GM21786 (cell line): Measurements from ENCODE around the gene C16orf89.
"Not testable (repeated sequence)": the region's sequence is repeated elsewhere in the genome, so short reads cannot be mapped to it uniquely, and the experiment has no call there.

Experiments used
- ATAC-seq: cut with Tn5 transposase; IDR thresholded peaks from one replicate; pipeline ENCODE4 v1.9.1; 2021; ENCODE audit not compliant: unreplicated experiment

Gene C16orf89

GRCh38 chr16:5085716-5086115 is 20.0 kb upstream of the C16orf89 start:
- ATAC-seq: not testable (repeated sequence)

GRCh38 chr16:5084802-5085201 is 19.0 kb upstream of the C16orf89 start:
- ATAC-seq: not testable (repeated sequence)

GRCh38 chr16:5084099-5084731 is 18.5 kb upstream of the C16orf89 start:
- ATAC-seq: not testable (repeated sequence)

GRCh38 chr16:5083646-5084045 is 17.9 kb upstream of the C16orf89 start:
- not testable (repeated sequence) for ATAC-seq

- ATAC-seq: not testable (repeated sequence)
Observed at GRCh38 chr16:5080996-5081395, 15.2 kb upstream of the C16orf89 start.

- not testable (repeated sequence) for ATAC-seq
Observed at GRCh38 chr16:5080461-5080860, 14.7 kb upstream of the C16orf89 start.

GRCh38 chr16:5078626-5079025 is 12.9 kb upstream of the C16orf89 start:
- no peak for ATAC-seq

GRCh38 chr16:5077304-5077703 is 11.5 kb upstream of the C16orf89 start:
- no peak for ATAC-seq

GRCh38 chr16:5075637-5076036 is 9.9 kb upstream of the C16orf89 start:
- no peak for ATAC-seq

- ATAC-seq: not testable (repeated sequence)
Observed at GRCh38 chr16:5073771-5074170, 8.0 kb upstream of the C16orf89 start.

GRCh38 chr16:5073279-5073629 is 7.5 kb upstream of the C16orf89 start:
- ATAC-seq: no peak

- peak; percentile 12 for ATAC-seq
Observed at GRCh38 chr16:5072334-5073278, 6.8 kb upstream of the C16orf89 start.

GRCh38 chr16:5071681-5072333 is 6.1 kb upstream of the C16orf89 start, which contains the start of gene ALG1:
TSS of gene ALG1 (plus strand) at chr16:5071843. CDS start at chr16:5071850, 7 bp downstream.
- ATAC-seq: peak; percentile 81

- ATAC-seq: no peak
Observed at GRCh38 chr16:5071341-5071680, 5.6 kb upstream of the C16orf89 start.

GRCh38 chr16:5070431-5071186 is 4.9 kb upstream of the C16orf89 start:
- no peak for ATAC-seq

- no peak for ATAC-seq
Observed at GRCh38 chr16:5069854-5070253, 4.1 kb upstream of the C16orf89 start.

GRCh38 chr16:5069048-5069447 is 3.3 kb upstream of the C16orf89 start:
- no peak for ATAC-seq

GRCh38 chr16:5066511-5066910 is 755 bp upstream of the C16orf89 start:
- ATAC-seq: no peak

- ATAC-seq: no peak
Observed at GRCh38 chr16:5065326-5065725, 430 bp downstream of the C16orf89 start.

- no peak for ATAC-seq
Observed at GRCh38 chr16:5064915-5065314, 841 bp downstream of the C16orf89 start.
